Left forelimb (tissue), 1 donor: Measurements from ENCODE around the gene OR2AT4.
"Not testable (repeated sequence)": the region's sequence is repeated elsewhere in the genome, so short reads cannot be mapped to it uniquely, and the experiment has no call there.

Experiments
- DNase-seq: peaks from one replicate; pipeline ENCODE4 v3.0.0-alpha.2; 2018; ENCODE audit warnings: low spot score

OR2AT4 gene

GRCh38 chr11:75068559-75068958 is 28.1 kb downstream of the OR2AT4 start:
- no peak for DNase-seq

DNA sequence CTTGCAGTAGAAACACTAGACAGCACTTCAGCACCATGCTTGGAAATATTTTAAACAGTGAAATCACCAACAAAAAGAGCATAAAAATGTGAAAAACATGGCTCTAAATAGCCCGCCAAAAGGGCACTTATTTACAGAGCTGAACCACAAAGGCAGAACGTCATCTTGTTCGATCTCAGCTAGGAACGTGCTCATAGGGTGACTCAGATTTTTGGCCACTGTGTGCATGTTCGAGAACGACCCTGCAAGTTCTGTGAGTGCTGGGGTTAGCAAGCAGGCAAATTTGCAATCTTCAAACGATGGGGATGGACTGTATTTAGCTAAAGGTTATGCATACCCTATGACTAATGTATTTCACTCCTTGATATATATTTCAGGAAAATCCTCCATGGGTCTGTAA is 30.6 kb downstream of the OR2AT4 start:
- no peak for DNase-seq

GRCh38 chr11:75063741-75064314 is 32.8 kb downstream of the OR2AT4 start:
- no peak for DNase-seq

GRCh38 chr11:75059299-75059698 is 37.4 kb downstream of the OR2AT4 start:
- no peak for DNase-seq

GRCh38 chr11:75056814-75057213 is 39.9 kb downstream of the OR2AT4 start:
- no peak for DNase-seq

DNA sequence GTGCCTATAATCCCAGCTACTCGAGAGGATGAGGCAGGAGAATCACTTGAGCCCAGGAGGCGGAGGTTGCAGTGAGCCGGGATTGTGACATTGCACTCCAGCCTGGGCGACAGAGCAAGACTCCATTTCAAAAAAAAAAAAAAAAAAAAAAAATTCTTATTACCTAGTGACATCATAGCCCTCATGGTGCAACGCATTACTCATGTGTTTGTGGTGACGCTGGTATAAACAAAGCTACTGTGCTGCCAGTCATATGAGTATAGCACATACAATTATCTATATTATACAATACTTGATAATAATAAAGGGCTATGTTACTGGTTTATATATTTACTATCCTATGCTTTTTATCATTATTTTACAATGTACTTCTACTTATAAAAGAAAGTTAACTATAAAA is 41.2 kb downstream of the OR2AT4 start:
- no peak for DNase-seq

- DNase-seq = no peak
Observed at GRCh38 chr11:75052457-75052856, 44.2 kb downstream of the OR2AT4 start.

DNA sequence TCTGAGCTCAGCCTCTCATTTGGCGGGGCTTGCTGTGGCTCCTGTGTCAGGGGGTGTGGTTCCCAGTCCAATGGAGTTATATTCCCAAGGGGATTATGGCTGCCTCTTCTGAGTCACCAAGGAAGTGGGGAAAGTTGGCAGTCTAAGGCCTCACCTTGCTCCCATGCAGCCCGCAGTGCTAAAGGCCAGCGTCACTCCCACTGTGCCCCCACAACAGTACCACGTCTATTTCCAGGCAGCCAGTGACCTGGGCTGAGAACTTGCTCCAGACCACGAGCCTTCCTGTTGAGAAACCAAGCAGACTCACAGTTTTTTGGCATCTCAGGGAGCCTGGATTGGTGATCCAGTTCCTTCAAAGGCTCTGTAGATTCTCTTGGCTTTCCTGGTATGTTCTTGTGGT is 45.6 kb downstream of the OR2AT4 start:
- DNase-seq = no peak

DNA sequence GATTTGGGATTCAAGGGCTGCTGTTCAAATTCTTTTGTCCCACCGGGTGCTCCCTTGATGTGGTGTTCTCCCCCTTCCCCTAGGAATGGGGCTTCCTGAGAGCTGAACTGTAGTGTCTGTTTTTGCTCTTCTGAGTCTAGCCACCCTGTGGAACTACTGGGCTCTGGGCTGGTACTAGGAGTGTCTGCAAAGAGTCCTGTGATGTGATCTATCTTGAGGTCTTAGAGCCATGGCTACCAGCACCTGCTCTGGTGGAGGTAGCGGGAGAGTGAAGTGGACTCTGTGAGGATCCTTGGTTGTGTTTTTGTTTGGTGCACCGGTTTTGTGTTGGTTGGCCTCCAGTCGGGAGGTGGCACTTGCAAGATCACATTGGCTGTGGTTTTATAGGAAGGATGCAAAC is 46.2 kb downstream of the OR2AT4 start:
- no peak for DNase-seq

GRCh38 chr11:75049501-75050266 is 47.0 kb downstream of the OR2AT4 start:
- not testable (repeated sequence) for DNase-seq

GRCh38 chr11:75047191-75047590 is 49.5 kb downstream of the OR2AT4 start:
- DNase-seq = no peak

DNA sequence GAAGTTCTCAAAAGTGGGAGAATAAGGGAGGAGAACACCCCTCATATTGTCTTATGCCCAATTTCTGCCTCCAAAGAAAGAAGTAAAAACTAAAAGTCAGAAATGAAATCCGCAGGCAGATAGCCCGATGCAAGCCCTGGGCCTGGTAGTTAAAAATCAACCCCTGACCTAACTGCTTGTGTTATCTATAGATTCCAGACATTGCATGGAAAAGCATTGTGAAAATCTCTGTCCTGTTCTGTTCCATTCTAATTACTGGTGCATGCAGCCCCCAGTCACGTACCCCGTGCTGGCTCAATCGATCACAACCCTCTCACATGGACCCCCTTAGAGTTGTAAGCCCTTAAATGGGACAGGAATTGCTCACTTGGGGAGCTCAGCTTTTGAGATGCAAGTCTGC is 50.0 kb downstream of the OR2AT4 start:
- not testable (repeated sequence) for DNase-seq

DNA sequence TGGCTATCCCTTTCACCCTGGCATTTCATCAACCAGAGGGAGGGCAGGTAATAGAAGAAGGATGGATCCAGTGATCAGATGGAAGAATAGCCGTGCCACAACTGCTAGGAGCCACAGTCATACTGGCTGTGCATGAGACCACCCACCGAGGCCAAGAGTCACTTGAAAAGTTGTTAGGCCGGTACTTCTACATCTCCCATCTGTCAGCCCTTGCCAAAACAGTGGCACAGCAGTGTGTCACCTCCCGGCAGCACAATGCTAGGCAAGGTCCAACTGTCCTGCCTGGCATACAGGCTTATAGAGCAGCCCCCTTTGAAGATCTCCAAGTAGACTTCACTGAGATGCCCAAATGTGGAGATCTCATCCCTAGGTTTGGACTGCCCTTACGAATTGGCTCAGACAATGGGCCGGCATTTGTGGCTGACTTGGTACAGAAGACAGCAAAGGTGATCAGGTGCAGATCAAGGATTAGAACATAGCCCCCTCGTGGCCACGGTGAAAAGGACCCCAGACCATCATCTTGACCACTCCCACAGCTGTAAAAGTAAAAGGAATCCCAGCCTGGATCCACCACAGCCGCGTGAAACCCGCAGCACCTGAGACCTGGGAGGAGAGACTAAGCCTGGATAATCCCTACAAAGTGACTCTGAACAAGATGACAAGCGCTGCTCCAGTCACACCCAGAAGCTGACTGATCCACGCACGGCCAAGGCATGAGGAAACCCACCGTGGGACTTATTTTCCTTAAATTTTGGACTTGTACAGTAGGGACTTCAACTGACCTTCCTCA is 52.1 kb downstream of the OR2AT4 start:
- DNase-seq = not testable (repeated sequence)

DNA sequence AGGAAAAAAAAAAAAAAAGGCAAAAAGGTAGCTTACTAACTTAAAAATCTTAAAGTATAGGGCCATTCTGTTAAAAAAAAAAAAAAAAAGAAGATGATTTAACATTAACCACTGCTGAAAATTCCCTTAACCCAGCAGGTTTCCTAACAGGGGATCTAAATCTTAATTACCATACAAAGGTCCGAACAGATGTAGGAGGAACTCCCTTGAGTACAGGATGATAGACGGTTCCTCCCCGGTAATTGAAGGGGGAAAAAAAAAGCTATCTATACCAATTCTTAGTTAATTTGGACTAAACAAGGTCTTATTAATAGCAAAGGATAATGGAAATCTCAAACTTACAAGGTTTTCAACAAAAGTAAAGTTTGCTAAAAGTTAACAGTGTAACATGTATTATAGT is 54.9 kb downstream of the OR2AT4 start:
- DNase-seq = not testable (repeated sequence)

GRCh38 chr11:75041263-75041662 is 55.4 kb downstream of the OR2AT4 start:
- no peak for DNase-seq

GRCh38 chr11:75040167-75040770 is 56.4 kb downstream of the OR2AT4 start:
- DNase-seq = no peak

DNA sequence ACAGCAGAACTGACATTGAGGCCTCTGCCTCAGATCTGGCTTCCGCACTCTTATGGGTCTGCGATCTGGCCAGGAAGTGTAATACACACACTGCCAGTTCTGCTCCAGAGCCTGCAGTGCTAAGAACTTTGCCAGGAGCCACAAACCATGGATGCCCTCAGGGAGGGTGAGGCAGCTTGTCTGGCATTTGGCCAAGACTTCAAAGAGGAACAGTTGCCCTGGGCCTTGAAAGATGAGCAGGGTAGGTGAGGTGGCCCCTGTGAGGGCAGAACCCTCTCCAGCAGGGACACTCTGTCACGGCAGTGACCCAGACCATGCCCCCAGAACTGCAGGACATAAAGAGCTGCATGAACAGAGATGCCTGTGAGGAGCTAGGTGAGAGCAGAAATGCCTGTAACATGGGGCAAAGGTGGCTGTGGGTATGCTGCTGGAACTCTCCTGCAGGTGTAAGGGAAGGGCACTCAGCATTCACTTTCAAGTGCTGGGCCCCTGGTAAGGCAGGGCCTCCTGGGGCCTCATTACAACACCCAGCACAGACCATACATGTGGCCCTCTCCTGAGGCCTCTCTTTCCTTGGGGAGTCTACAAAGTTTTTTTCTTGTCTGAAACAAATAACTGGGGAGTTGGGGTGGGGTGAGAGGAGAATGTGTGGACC is 60.6 kb downstream of the OR2AT4 start:
- DNase-seq = no peak

- DNase-seq = no peak
Observed at GRCh38 chr11:75035256-75035655, 61.4 kb downstream of the OR2AT4 start.

- no peak for DNase-seq
Observed at GRCh38 chr11:75033916-75034315, 62.8 kb downstream of the OR2AT4 start.

DNA sequence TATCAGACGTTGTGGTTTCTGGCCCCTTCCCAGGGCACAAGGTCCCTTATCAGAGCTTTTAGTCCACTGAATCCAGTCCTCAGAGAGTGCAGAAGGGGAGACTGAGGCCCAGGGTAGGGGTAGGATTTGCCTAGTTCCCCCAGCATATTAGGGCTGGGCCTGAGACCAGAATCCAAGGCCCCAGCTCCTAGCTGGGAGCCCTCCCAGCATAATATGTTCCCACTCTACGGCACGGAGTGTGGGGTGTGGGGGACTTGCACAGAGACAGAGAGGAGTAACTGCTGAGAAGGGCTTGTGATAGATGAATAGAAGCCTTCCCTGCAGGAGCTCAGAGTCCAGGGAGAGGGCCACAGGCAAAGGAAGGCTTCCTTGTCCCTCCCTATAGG is 64.1 kb downstream of the OR2AT4 start:
- DNase-seq = no peak

DNA sequence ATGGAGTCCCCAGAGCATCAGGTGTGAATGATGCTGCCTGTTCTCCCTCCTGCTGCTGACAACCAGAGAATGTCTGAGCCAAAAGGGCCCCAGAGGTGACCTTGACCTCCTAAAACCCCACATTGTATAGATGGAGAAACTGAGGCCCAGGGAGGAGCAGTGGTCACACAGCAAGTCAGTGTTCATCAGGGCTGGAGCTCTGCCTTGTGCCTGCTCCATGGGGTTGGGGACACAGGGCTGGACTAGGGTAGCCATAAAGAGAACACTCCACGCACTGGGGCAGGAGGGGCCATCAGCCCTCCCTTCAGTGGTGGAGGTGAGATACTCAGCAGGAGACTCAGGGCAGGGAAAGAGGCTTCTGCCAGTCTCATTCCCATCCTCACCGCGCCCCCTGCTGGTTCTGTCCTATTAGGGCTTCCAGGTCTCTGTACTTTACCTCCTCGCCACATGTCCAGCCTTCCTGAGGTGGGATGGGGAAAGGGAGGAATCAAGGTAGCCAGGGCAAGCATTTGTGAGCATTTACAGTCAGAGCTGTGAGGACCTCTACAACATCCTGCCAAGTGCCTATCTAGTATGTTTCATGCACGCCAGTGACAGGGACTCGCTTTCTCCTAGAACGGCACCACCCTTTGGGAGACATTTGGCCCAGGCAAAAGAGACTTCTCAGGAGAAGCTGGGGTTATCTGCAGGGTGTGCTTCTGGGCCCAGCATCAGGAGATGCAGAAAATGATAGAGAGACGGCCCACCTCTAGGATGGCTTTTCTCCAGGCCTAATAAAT is 64.7 kb downstream of the OR2AT4 start:
- DNase-seq = no peak
